Panc1 (cell line): ENCODE results near the gene DEPDC5. TPM values are rescaled to one million over a fixed set of nuclear protein-coding genes. Genes with fewer than 3 reads are reported as not detected.

Experiments
- ATAC-seq: fragments of 200-7000 bp; cut with Tn5 transposase; 2 replicates; pipeline ENCODE4 v1.9.1; 2020; ENCODE audit warnings: mild to moderate bottlenecking, moderate library complexity
- BruUV-seq: library from RNA; stranded (reverse); fragments of 400-500 nt; replicated peaks from 2 replicates; lab custom pipeline; 2021; lab: Mats Ljungman, UMichigan
- CTCF ChIA-PET: fragments of 300-600 bp; sonication (Branson Sonifier 250); formaldehyde crosslinking; loops from one replicate; lab custom pipeline; 2022; ENCODE audit warnings: antibody characterized with exemption; lab: Charles Lee
- POLR2A ChIA-PET: fragments of 300-600 bp; sonication (Branson Sonifier 250); formaldehyde crosslinking; loops from one replicate; lab custom pipeline; 2022; ENCODE audit warnings: antibody characterized with exemption; lab: Charles Lee
- DNase-seq: peaks from one replicate; pipeline ENCODE4 v3.0.0-alpha.2; 2010; ENCODE audit warnings: low read depth, low spot score
- H3K27ac ChIP-seq: 2 replicates; pipeline ENCODE4 v1.5.1; 2011; ENCODE audit warnings: mild to moderate bottlenecking, low read length, inconsistent platforms
- H3K27me3 ChIP-seq: fragments of 200-500 bp; sonication (Bioruptor generic); 2 replicates; pipeline ENCODE4 v1.6.0; 2014; ENCODE audit warnings: low read length, inconsistent platforms; ENCODE audit not compliant: control insufficient read depth, insufficient read depth
- H3K36me3 ChIP-seq: fragments of 200-500 bp; sonication (Bioruptor generic); 2 replicates; pipeline ENCODE4 v1.5.1; 2014; ENCODE audit warnings: inconsistent platforms, mild to moderate bottlenecking, low read length, moderate library complexity; ENCODE audit not compliant: control insufficient read depth, insufficient read depth
- H3K4me1 ChIP-seq: 2 replicates; pipeline ENCODE4 v1.5.1; 2011; ENCODE audit warnings: inconsistent platforms, mild to moderate bottlenecking, low read length, moderate library complexity; ENCODE audit not compliant: control insufficient read depth, insufficient read depth
- H3K4me3 ChIP-seq, 2 experiments: 2 replicates each; pipeline ENCODE4 v1.5.1; 2011 to 2012; ENCODE audit warnings: low read depth in 2 of 2, low read length in 2 of 2, mild to moderate bottlenecking in 2 of 2, inconsistent platforms in 1 of 2, moderate library complexity in 1 of 2
- H3K9me3 ChIP-seq: fragments of 200-500 bp; sonication (Bioruptor generic); 2 replicates; pipeline ENCODE4 v1.5.1; 2014; ENCODE audit warnings: low read depth, mild to moderate bottlenecking, inconsistent platforms, low read length, moderate library complexity; ENCODE audit not compliant: control insufficient read depth, insufficient read depth
- CTCF ChIP-seq: fragments of 450-650 bp; IDR thresholded peaks from 2 replicates; pipeline ENCODE4 v1.5.1; 2017; ENCODE audit warnings: mild to moderate bottlenecking
- POLR2AphosphoS5 ChIP-seq: IDR thresholded peaks from 2 replicates; pipeline ENCODE4 v1.6.1; 2012; ENCODE audit warnings: mild to moderate bottlenecking, low read depth, low read length, moderate library complexity
- REST ChIP-seq, 2 experiments: IDR thresholded peaks; 2 replicates each; pipeline ENCODE4 v1.6.1; 2011 to 2012; ENCODE audit warnings: low read depth in 2 of 2, control low read depth in 1 of 2, low read length in 1 of 2, mild to moderate bottlenecking in 1 of 2, moderate library complexity in 1 of 2; ENCODE audit not compliant: insufficient read depth in 1 of 2
- SIN3A ChIP-seq: IDR thresholded peaks from 2 replicates; pipeline ENCODE4 v1.6.1; 2012; ENCODE audit warnings: low read depth, mild to moderate bottlenecking, low read length, moderate library complexity, borderline replicate concordance; ENCODE audit not compliant: insufficient read depth
- TCF7L2 ChIP-seq: IDR thresholded peaks from 2 replicates; pipeline ENCODE4 v1.6.1; 2011; ENCODE audit warnings: mild to moderate bottlenecking, low read depth, low read length, inconsistent platforms
- in situ Hi-C: cut with HindIII; loops from 2 replicates; pipeline ENCODE4 v1.10.0; 2016; ENCODE audit warnings: low sequenced_read_pairs, low pct_unique_long_range_greater_than_20kb
- intact Hi-C: fragments of 100-400 bp; cut with micrococcal nuclease; formaldehyde crosslinking; loops from one replicate; pipeline ENCODE4 v1.10.0; 2022; ENCODE audit not compliant: unreplicated experiment
- total RNA-seq: library from RNA; stranded (reverse); gene quantifications from one replicate; pipeline ENCODE4 v1.2.1, GENCODE V29; 2021; ENCODE audit not compliant: unreplicated experiment

DEPDC5 gene
- total RNA-seq, 1 experiment from 2014 or later = 20.2 TPM

- TF ChIP-seq SIN3A (no peak), TCF7L2 (no peak), POLR2AphosphoS5 (no peak), CTCF (no peak)
- no TSS peak for BruUV-seq
- no peaks in the 10 kb centered on the region for H3K27me3 ChIP-seq
- H3K4me3 ChIP-seq = no peak overlapping the region
- ATAC-seq (no peak), DNase-seq (no peak)
- intact Hi-C loops (no loop called here), in situ Hi-C loops (no loop called here)
- CTCF ChIA-PET = no interaction called here
- no peaks in the 10 kb centered on the region for H3K36me3 ChIP-seq
- H3K4me1 ChIP-seq = no peaks in the 10 kb centered on the region
- H3K9me3 ChIP-seq = no peaks in the 10 kb centered on the region
- H3K27ac ChIP-seq = no peak overlapping the region
- POLR2A ChIA-PET = no interaction called here
Observed at GRCh38 chr22:31869739-31870138, 115.9 kb downstream of the DEPDC5 start.

GRCh38 chr22:31870890-31871289, 117.1 kb downstream of the DEPDC5 start:
- no peak for TF ChIP-seq REST (IDR thresholded peaks at IDR 0.05; ENCODE audit: insufficient read depth in 1 of 2, low read depth in 2 of 2, low read length in 1 of 2)
- TF ChIP-seq SIN3A = no peak
- TF ChIP-seq POLR2AphosphoS5 = no peak
- no peak for TF ChIP-seq CTCF
- no peak for TF ChIP-seq TCF7L2
- DNase-seq = peak; percentile 22
- H3K4me3 ChIP-seq = no peak overlapping the region
- BruUV-seq = no TSS peak
- 0 out of 2 replicates have a peak, but pooled peaks have one; percentile 42 for ATAC-seq
- intact Hi-C loops = no loop called here
- no peaks in the 10 kb centered on the region for H3K36me3 ChIP-seq
- CTCF ChIA-PET = no interaction called here
- H3K4me1 ChIP-seq = no peaks in the 10 kb centered on the region
- H3K27ac ChIP-seq = no peak overlapping the region
- POLR2A ChIA-PET = no interaction called here
- H3K9me3 ChIP-seq = no peaks in the 10 kb centered on the region
- H3K27me3 ChIP-seq = no peaks in the 10 kb centered on the region
- in situ Hi-C loops = no loop called here
